H9 (cell line): ENCODE results near the gene EFCAB12. TPM values are rescaled to one million over a fixed set of nuclear protein-coding genes. Genes with fewer than 3 reads are reported as not detected.

ENCODE experiments used
- DNase-seq: peaks from one replicate; pipeline ENCODE4 v3.0.0-alpha.2; 2017
- H2AFZ ChIP-seq: one replicate; pipeline ENCODE4 v1.6.1; 2013; ENCODE audit warnings: mild to moderate bottlenecking, low read length, control low read depth, moderate library complexity
- H2AK5ac ChIP-seq: 2 replicates; pipeline ENCODE4 v1.6.1; 2013; ENCODE audit warnings: low read length, control low read depth, mixed read lengths; ENCODE audit not compliant: insufficient read length
- H2BK120ac ChIP-seq: one replicate; pipeline ENCODE4 v1.6.1; 2013; ENCODE audit warnings: low read depth, mild to moderate bottlenecking, low read length, control low read depth, inconsistent platforms; ENCODE audit not compliant: poor library complexity, severe bottlenecking
- H2BK12ac ChIP-seq: 2 replicates; pipeline ENCODE4 v1.6.1; 2013; ENCODE audit warnings: low read length, control low read depth, mixed read lengths, low read depth; ENCODE audit not compliant: insufficient read length
- H2BK15ac ChIP-seq: 2 replicates; pipeline ENCODE4 v1.6.1; 2013; ENCODE audit warnings: low read depth, low read length, control low read depth
- H2BK20ac ChIP-seq: one replicate; pipeline ENCODE4 v1.6.1; 2013; ENCODE audit warnings: low read depth, mild to moderate bottlenecking, low read length, control low read depth, inconsistent platforms; ENCODE audit not compliant: poor library complexity, severe bottlenecking
- H2BK5ac ChIP-seq: 2 replicates; pipeline ENCODE4 v1.6.1; 2013; ENCODE audit warnings: low read length, control low read depth, mixed read lengths; ENCODE audit not compliant: insufficient read length
- H3K14ac ChIP-seq: 2 replicates; pipeline ENCODE4 v1.6.1; 2013; ENCODE audit warnings: low read length, control low read depth; ENCODE audit not compliant: insufficient read depth
- H3K18ac ChIP-seq: 2 replicates; pipeline ENCODE4 v1.6.1; 2013; ENCODE audit warnings: low read depth, mild to moderate bottlenecking, mixed read lengths, low read length, control low read depth; ENCODE audit not compliant: insufficient read length
- H3K23ac ChIP-seq: 2 replicates; pipeline ENCODE4 v1.6.1; 2013; ENCODE audit warnings: low read length, control low read depth, mixed read lengths, low read depth; ENCODE audit not compliant: insufficient read length
- H3K23me2 ChIP-seq: 2 replicates; pipeline ENCODE4 v1.6.1; 2013; ENCODE audit warnings: low read depth, mild to moderate bottlenecking, mixed read lengths, low read length, control low read depth; ENCODE audit not compliant: insufficient read length, poor library complexity, severe bottlenecking
- H3K27ac ChIP-seq: 2 replicates; pipeline ENCODE4 v1.5.1; 2013; ENCODE audit warnings: low read length, control low read depth, mixed read lengths, low read depth; ENCODE audit not compliant: insufficient read length
- H3K27me3 ChIP-seq: 2 replicates; pipeline ENCODE4 v1.6.1; 2013; ENCODE audit warnings: low read length, control low read depth, inconsistent platforms; ENCODE audit not compliant: insufficient read depth
- H3K4ac ChIP-seq: 2 replicates; pipeline ENCODE4 v1.6.1; 2013; ENCODE audit warnings: low read depth, mild to moderate bottlenecking, control low read depth, inconsistent platforms, low read length, moderate library complexity
- H3K4me1 ChIP-seq: 2 replicates; pipeline ENCODE4 v1.6.1; 2013; ENCODE audit warnings: low read length, control low read depth, inconsistent platforms; ENCODE audit not compliant: insufficient read depth
- H3K4me2 ChIP-seq: 2 replicates; pipeline ENCODE4 v1.6.1; 2013; ENCODE audit warnings: low read length, control low read depth, mixed read lengths; ENCODE audit not compliant: insufficient read length, insufficient read depth
- H3K56ac ChIP-seq: 2 replicates; pipeline ENCODE4 v1.6.1; 2013; ENCODE audit warnings: low read depth, mild to moderate bottlenecking, mixed read lengths, low read length, control low read depth; ENCODE audit not compliant: insufficient read length
- H3K79me1 ChIP-seq: 2 replicates; pipeline ENCODE4 v1.6.1; 2013; ENCODE audit warnings: low read depth, mild to moderate bottlenecking, moderate library complexity, low read length, control low read depth, inconsistent platforms; ENCODE audit not compliant: insufficient read depth, poor library complexity, severe bottlenecking
- H3K79me2 ChIP-seq: 2 replicates; pipeline ENCODE4 v1.6.1; 2013; ENCODE audit warnings: low read length, control low read depth, inconsistent platforms; ENCODE audit not compliant: insufficient read depth
- H3K9ac ChIP-seq: 2 replicates; pipeline ENCODE4 v1.6.1; 2013; ENCODE audit warnings: low read length, control low read depth, mixed read lengths; ENCODE audit not compliant: insufficient read length; ENCODE audit errors: extremely low read depth
- H3K9me3 ChIP-seq: one replicate; pipeline ENCODE4 v1.6.1; 2013; ENCODE audit warnings: low read depth, low read length, inconsistent platforms; ENCODE audit not compliant: control insufficient read depth
- H3T11ph ChIP-seq: one replicate; pipeline ENCODE4 v1.6.1; 2013; ENCODE audit warnings: mild to moderate bottlenecking, low read length, control low read depth, inconsistent platforms
- H4K20me1 ChIP-seq: one replicate; pipeline ENCODE4 v1.6.1; 2013; ENCODE audit not compliant: control insufficient read depth, insufficient read length, insufficient read depth
- H4K5ac ChIP-seq: 2 replicates; pipeline ENCODE4 v1.6.1; 2013; ENCODE audit warnings: low read depth, mild to moderate bottlenecking, mixed read lengths, low read length, control low read depth; ENCODE audit not compliant: insufficient read length
- H4K8ac ChIP-seq: replicated peaks from 2 replicates; pipeline ENCODE4 v1.6.1; 2013; ENCODE audit warnings: low read length, control low read depth, mixed read lengths, low read depth; ENCODE audit not compliant: insufficient read length
- H4K91ac ChIP-seq: 2 replicates; pipeline ENCODE4 v1.6.1; 2013; ENCODE audit warnings: low read depth, mild to moderate bottlenecking, moderate library complexity, mixed read lengths, low read length, control low read depth; ENCODE audit not compliant: insufficient read length
- H3K27ac Mint-ChIP-seq, 3 experiments: 2 replicates in 2 of 3; 3 replicates in 1 of 3; pipeline ENCODE4 v1.8.0; 2020 to 2021; ENCODE audit warnings: mixed read lengths in 3 of 3, mild to moderate bottlenecking in 1 of 3, moderate library complexity in 1 of 3
- H3K27me3 Mint-ChIP-seq: 2 replicates; pipeline ENCODE4 v1.8.0; 2021; ENCODE audit warnings: low read depth, mild to moderate bottlenecking, moderate library complexity, mixed read lengths
- H3K36me3 Mint-ChIP-seq, 3 experiments: 2 replicates in 2 of 3; 3 replicates in 1 of 3; pipeline ENCODE4 v1.8.0; 2020 to 2021; ENCODE audit warnings: low read depth in 3 of 3, mixed read lengths in 3 of 3; ENCODE audit not compliant: insufficient read depth in 1 of 3
- H3K4me1 Mint-ChIP-seq, 2 experiments: 2 replicates each; pipeline ENCODE4 v1.8.0; 2020; ENCODE audit warnings: mixed read lengths in 2 of 2
- H3K4me3 Mint-ChIP-seq, 2 experiments: 2 replicates in 1 of 2; 3 replicates in 1 of 2; pipeline ENCODE4 v1.8.0; 2020 to 2021; ENCODE audit warnings: mild to moderate bottlenecking in 2 of 2, mixed read lengths in 2 of 2, moderate library complexity in 1 of 2
- H3K9me3 Mint-ChIP-seq, 2 experiments: 2 replicates in 1 of 2; 3 replicates in 1 of 2; pipeline ENCODE4 v1.8.0; 2020; ENCODE audit warnings: mild to moderate bottlenecking in 2 of 2, mixed read lengths in 2 of 2, moderate library complexity in 1 of 2
- WGBS: extraction: QIAGEN DNeasy Blood & Tissue Kit; methylation state at CpG from one replicate; pipeline ENCODE4 v1.1.7; 2013; ENCODE audit warnings: missing lambda C conversion rate, low lambda C conversion rate, mixed read lengths; ENCODE audit not compliant: insufficient read length; ENCODE audit errors: extremely low coverage; 5-methylcytosine and 5-hydroxymethylcytosine counted together
- total RNA-seq: library from RNA; stranded (reverse); gene quantifications from 2 replicates; pipeline ENCODE4 v1.2.1, GENCODE V29; 2021
- TF ChIP-seq, protein P1 (sequence below): fragments of 200-600 bp; sonication (generic); conservative IDR thresholded peaks from 3 replicates; pipeline ENCODE4 v1.8.0; 2021; ENCODE audit warnings: antibody characterized with exemption, mild to moderate bottlenecking

Gene EFCAB12
- total RNA-seq, 1 experiment from 2014 or later, result 0.28 TPM

DNA sequence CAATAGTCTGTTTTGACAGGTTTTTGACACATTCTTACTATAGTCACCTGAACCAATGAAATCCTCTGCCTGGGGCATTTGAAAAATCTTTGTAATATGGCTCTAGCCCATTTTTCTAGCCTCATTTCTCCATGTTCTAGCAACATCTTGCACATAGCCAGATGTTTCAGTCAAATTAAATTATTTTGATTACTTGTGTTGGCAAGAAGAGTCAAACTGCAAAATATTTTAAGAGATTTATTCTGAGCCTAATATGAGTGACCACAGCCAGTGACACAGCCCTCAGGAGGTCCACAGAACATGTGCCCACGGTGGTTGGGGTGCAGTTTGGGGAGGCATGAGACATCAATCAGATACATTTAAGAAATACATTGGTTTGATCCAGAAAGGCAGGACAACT lies 18.5 kb upstream of the EFCAB12 start:
- no peak overlapping the region for H3K56ac ChIP-seq
- Mint-ChIP-seq H3K27me3 (no peaks in the 10 kb centered on the region), H3K4me3 (no peak overlapping the region), H3K9me3 (no peaks in the 10 kb centered on the region), H3K36me3 (peaks cover 0 to 5% (median 2%) of the 10 kb centered on the region in 3 experiments; a peak in 2 of 7 replicates), H3K27ac (peak overlapping the region in 1 of 3 experiments; percentile 87; a peak in 2 of 7 replicates), H3K4me1 (peaks cover 44 to 48% of the 10 kb centered on the region in 2 experiments)
- no peak for DNase-seq
- no peak overlapping the region for H3K18ac ChIP-seq
- no peak overlapping the region for H3K4me2 ChIP-seq
- H3K14ac ChIP-seq, result no peak overlapping the region
- H2BK120ac ChIP-seq, result no peak overlapping the region
- H4K8ac ChIP-seq, result no peak overlapping the region
- no peak overlapping the region for H2BK12ac ChIP-seq
- no peak overlapping the region for H3K9ac ChIP-seq
- H4K91ac ChIP-seq, result no peak overlapping the region
- H3K9me3 ChIP-seq, result no peaks in the 10 kb centered on the region
- no peak overlapping the region for H3T11ph ChIP-seq
- H3K79me1 ChIP-seq, result no peaks in the 10 kb centered on the region
- H4K20me1 ChIP-seq, result no peaks in the 10 kb centered on the region
- H3K23ac ChIP-seq, result no peak overlapping the region
- H2BK15ac ChIP-seq, result no peak overlapping the region
- no peak overlapping the region for H3K27ac ChIP-seq
- H3K4me1 ChIP-seq, result peaks cover 3% of the 10 kb centered on the region; the same call in 1 of the 2 replicates
- H2BK20ac ChIP-seq, result no peak overlapping the region
- H3K23me2 ChIP-seq, result no peaks in the 10 kb centered on the region
- H3K79me2 ChIP-seq, result no peaks in the 10 kb centered on the region
- no peak overlapping the region for H4K5ac ChIP-seq
- H2BK5ac ChIP-seq, result no peak overlapping the region
- WGBS, result no CpG with 5 or more reads among the region's 1 CpG
- TF ChIP-seq, protein P1, sequence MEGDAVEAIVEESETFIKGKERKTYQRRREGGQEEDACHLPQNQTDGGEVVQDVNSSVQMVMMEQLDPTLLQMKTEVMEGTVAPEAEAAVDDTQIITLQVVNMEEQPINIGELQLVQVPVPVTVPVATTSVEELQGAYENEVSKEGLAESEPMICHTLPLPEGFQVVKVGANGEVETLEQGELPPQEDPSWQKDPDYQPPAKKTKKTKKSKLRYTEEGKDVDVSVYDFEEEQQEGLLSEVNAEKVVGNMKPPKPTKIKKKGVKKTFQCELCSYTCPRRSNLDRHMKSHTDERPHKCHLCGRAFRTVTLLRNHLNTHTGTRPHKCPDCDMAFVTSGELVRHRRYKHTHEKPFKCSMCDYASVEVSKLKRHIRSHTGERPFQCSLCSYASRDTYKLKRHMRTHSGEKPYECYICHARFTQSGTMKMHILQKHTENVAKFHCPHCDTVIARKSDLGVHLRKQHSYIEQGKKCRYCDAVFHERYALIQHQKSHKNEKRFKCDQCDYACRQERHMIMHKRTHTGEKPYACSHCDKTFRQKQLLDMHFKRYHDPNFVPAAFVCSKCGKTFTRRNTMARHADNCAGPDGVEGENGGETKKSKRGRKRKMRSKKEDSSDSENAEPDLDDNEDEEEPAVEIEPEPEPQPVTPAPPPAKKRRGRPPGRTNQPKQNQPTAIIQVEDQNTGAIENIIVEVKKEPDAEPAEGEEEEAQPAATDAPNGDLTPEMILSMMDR, result no peak
- no peak overlapping the region for H3K4ac ChIP-seq
- H2AFZ ChIP-seq, result no peak overlapping the region
- no peaks in the 10 kb centered on the region for H3K27me3 ChIP-seq
- no peak overlapping the region for H2AK5ac ChIP-seq
